ENCODE data around the gene KIF19. TPM values are rescaled to one million over a fixed set of nuclear protein-coding genes. Genes with fewer than 3 reads are reported as not detected.

Gene KIF19
- total and polyA plus RNA-seq, 2 experiments from 2014 or later, result 0.39 TPM; not detected in 1

DNA sequence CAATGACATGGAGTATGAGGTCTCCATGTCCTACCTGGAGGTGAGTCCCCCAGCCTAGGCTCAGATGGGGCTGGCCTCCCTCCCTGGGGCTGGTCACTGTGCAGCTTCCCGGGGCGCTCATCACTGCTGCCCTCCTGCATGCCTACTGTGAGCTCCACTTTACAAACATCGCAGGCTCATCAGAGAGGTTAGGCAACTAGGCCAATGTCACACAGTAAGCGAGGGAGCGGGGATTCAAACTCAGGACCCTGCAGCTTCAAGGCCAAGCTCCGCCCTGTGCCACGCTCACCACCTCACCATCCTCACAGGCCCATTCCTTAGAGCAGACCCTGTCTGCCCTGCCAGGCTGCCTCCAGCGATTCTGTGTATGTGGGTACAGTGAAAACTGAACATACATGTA is 17.1 kb downstream of the KIF19 start:
- no peaks in the 10 kb centered on the region for H3K9me3 ChIP-seq (ENCODE audit: low read depth)
- peaks cover 7% of the 10 kb centered on the region for H3K27me3 ChIP-seq
- no peak for DNase-seq (ENCODE audit: low read depth in 1 of 2, low spot score in 1 of 2)
- no peaks in the 10 kb centered on the region for H3K4me1 ChIP-seq (ENCODE audit: low read depth)
- H3K4me3 ChIP-seq, result no peak overlapping the region
- TF ChIP-seq, protein P1, sequence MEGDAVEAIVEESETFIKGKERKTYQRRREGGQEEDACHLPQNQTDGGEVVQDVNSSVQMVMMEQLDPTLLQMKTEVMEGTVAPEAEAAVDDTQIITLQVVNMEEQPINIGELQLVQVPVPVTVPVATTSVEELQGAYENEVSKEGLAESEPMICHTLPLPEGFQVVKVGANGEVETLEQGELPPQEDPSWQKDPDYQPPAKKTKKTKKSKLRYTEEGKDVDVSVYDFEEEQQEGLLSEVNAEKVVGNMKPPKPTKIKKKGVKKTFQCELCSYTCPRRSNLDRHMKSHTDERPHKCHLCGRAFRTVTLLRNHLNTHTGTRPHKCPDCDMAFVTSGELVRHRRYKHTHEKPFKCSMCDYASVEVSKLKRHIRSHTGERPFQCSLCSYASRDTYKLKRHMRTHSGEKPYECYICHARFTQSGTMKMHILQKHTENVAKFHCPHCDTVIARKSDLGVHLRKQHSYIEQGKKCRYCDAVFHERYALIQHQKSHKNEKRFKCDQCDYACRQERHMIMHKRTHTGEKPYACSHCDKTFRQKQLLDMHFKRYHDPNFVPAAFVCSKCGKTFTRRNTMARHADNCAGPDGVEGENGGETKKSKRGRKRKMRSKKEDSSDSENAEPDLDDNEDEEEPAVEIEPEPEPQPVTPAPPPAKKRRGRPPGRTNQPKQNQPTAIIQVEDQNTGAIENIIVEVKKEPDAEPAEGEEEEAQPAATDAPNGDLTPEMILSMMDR (IDR thresholded peaks at IDR 0.05; ENCODE audit: low read depth, low read length), result no peak
- no peaks in the 10 kb centered on the region for H3K36me3 ChIP-seq
- H3K27ac ChIP-seq, result no peak overlapping the region

- Histone ChIP-seq H3K9me3 (ENCODE audit: low read depth) (no peaks in the 10 kb centered on the region), H3K4me1 (ENCODE audit: low read depth) (no peaks in the 10 kb centered on the region), H3K27ac (no peak overlapping the region), H3K36me3 (no peaks in the 10 kb centered on the region), H3K4me3 (no peak overlapping the region), H3K27me3 (peaks cover 13% of the 10 kb centered on the region)
- TF ChIP-seq, protein P1 (IDR thresholded peaks at IDR 0.05; ENCODE audit: low read depth, low read length), result no peak
- DNase-seq (ENCODE audit: low read depth in 1 of 2, low spot score in 1 of 2), result no peak
These were observed 17.7 kb downstream of the KIF19 start for GRCh38 chr17:74343526-74344284.

- no peaks in the 10 kb centered on the region for H3K36me3 ChIP-seq
- H3K9me3 ChIP-seq (ENCODE audit: low read depth), result no peaks in the 10 kb centered on the region
- H3K27me3 ChIP-seq, result peaks cover 21% of the 10 kb centered on the region
- no peaks in the 10 kb centered on the region for H3K4me1 ChIP-seq (ENCODE audit: low read depth)
- H3K4me3 ChIP-seq, result no peak overlapping the region
- DNase-seq (ENCODE audit: low read depth in 1 of 2, low spot score in 1 of 2), result no peak
- H3K27ac ChIP-seq, result no peak overlapping the region
- TF ChIP-seq, protein P1 (IDR thresholded peaks at IDR 0.05; ENCODE audit: low read depth, low read length), result no peak
These were observed 18.6 kb downstream of the KIF19 start for GRCh38 chr17:74344658-74345057.

DNA sequence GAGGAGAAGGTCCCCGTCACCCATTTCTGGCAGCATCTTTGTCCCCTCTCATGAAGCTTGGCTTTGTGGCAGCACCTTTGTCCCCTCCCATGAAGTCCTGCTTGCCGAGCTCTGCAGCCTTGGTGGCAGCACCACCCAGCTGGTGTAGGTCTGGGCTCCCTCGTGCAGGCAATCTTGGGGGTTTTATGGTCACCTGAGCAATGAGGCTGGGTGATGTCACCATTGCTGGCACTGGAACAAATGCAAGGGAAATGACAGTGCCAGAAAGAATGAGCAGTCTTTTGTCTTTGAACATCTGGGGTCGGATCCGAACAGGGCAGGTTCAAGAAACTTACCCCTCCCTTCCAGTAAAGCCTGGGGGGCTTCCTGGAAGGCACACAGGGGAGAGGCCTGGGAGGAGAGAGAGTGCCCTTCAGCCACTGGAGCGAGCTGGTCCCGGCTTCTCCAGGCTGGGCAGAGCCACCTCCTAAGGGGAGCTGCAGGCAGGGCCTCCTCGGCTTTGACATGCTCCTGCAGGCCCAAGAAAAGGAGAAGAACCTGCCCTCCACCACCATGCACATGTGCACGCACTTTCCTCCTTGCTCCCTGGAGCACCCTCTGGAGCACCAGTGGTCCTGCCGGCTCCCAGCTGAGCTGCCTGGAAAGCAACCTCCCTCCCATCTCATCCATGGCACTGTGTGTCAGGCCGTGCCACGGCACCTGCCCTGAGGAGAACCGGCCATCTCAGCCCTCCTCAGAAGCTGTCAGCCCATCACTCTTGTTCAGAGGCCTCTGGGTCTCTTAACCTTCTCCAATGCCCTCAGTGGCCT is 19.6 kb downstream of the KIF19 start:
- Histone ChIP-seq H3K27me3 (peaks cover 28% of the 10 kb centered on the region), H3K27ac (no peak overlapping the region), H3K9me3 (ENCODE audit: low read depth) (no peaks in the 10 kb centered on the region), H3K36me3 (no peaks in the 10 kb centered on the region), H3K4me3 (no peak overlapping the region), H3K4me1 (ENCODE audit: low read depth) (no peaks in the 10 kb centered on the region)
- TF ChIP-seq, protein P1 (IDR thresholded peaks at IDR 0.05; ENCODE audit: low read depth, low read length), result no peak
- DNase-seq (ENCODE audit: low read depth in 1 of 2, low spot score in 1 of 2), result no peak

GRCh38 chr17:74347646-74348045 is 21.6 kb downstream of the KIF19 start:
- no peaks in the 10 kb centered on the region for H3K4me1 ChIP-seq (ENCODE audit: low read depth)
- no peak for DNase-seq (ENCODE audit: low read depth in 1 of 2, low spot score in 1 of 2)
- H3K27me3 ChIP-seq, result peaks cover 48% of the 10 kb centered on the region
- H3K36me3 ChIP-seq, result no peaks in the 10 kb centered on the region
- TF ChIP-seq, protein P1 (IDR thresholded peaks at IDR 0.05; ENCODE audit: low read depth, low read length), result no peak
- no peak overlapping the region for H3K27ac ChIP-seq
- H3K4me3 ChIP-seq, result no peak overlapping the region
- no peaks in the 10 kb centered on the region for H3K9me3 ChIP-seq (ENCODE audit: low read depth)

All from cardiac muscle cell (in vitro differentiated cells and primary cell).